HFF-Myc (cell line): ENCODE results near the gene NELFA.

Experiments used
- DNase-seq: peaks from one replicate; pipeline ENCODE4 v3.0.0-alpha.2; 2011; ENCODE audit warnings: low read depth; ENCODE audit errors: extremely low read depth
- H3K4me3 ChIP-seq: replicated peaks from 2 replicates; pipeline ENCODE4 v1.5.1; 2011; ENCODE audit warnings: low read depth, mild to moderate bottlenecking, control low read depth, low read length
- TF ChIP-seq, protein P1 (sequence below): IDR thresholded peaks from 2 replicates; pipeline ENCODE4 v1.5.1; 2012; ENCODE audit warnings: mild to moderate bottlenecking, low read depth, low read length, control low read depth; ENCODE audit errors: missing control alignments

The NELFA gene

DNA sequence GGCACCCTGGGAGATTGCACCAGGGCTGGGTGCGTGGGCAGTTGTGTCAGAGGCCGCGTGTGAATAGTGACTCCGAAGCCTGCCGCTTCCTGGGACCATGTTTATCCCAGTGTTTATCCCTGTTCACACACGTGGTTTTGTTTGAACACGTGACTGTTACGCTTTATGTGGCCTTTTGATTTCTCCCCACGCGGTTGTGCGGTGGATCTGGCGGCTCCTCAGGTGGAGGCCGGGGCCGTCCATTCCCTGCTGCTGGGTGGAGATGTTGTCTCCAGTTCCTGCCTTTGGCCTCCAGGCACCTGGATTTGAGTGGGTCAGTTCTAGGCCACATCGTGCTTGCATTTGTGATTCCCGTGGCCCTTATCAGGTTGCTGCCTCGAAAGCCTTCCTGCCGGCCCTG is 35.1 kb downstream of the NELFA start:
- TF ChIP-seq, protein P1, sequence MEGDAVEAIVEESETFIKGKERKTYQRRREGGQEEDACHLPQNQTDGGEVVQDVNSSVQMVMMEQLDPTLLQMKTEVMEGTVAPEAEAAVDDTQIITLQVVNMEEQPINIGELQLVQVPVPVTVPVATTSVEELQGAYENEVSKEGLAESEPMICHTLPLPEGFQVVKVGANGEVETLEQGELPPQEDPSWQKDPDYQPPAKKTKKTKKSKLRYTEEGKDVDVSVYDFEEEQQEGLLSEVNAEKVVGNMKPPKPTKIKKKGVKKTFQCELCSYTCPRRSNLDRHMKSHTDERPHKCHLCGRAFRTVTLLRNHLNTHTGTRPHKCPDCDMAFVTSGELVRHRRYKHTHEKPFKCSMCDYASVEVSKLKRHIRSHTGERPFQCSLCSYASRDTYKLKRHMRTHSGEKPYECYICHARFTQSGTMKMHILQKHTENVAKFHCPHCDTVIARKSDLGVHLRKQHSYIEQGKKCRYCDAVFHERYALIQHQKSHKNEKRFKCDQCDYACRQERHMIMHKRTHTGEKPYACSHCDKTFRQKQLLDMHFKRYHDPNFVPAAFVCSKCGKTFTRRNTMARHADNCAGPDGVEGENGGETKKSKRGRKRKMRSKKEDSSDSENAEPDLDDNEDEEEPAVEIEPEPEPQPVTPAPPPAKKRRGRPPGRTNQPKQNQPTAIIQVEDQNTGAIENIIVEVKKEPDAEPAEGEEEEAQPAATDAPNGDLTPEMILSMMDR = no peak
- no peak overlapping the region for H3K4me3 ChIP-seq
- DNase-seq = no peak

DNA sequence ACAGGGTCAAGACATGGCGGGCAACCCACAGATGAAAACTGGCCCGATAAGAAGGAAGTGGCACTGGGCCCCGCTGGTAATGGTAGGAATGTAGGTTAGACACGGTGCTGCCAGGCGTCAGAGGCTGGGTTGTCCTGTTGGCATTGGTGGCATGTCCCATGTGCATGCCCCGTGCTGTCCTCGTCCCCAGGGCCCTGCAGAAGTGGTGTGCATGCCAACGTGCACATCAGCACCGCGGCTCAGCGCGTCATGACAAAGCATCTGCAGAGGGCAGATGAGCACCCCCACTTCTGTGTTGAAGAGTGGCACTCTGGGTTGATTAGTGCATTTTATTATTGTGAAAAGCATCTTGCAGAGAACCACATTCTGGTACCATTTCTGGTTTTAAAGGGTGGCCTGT is 35.6 kb downstream of the NELFA start:
- DNase-seq = no peak
- TF ChIP-seq, protein P1 = no peak
- no peak overlapping the region for H3K4me3 ChIP-seq

DNA sequence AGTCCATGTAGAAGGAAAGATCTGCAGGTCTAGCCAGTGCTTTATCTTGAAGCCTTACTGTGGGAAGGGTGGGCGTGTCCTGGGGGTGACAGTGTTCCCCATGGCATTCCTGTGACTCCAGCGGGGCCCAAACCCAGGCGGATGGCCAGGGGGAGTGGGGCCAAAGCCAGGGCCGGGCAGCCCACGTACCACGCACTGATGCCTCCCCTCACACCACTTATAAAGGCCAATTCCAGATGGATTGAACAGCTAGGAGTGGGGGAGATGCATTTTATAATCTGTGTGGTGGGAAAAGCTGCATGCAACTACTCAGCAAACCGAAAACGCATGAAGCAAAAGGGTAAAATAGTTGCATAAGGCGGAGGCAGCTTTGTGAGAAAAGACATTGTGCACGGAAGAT is 36.4 kb downstream of the NELFA start:
- no peak overlapping the region for H3K4me3 ChIP-seq
- TF ChIP-seq, protein P1 = no peak
- DNase-seq = no peak

DNA sequence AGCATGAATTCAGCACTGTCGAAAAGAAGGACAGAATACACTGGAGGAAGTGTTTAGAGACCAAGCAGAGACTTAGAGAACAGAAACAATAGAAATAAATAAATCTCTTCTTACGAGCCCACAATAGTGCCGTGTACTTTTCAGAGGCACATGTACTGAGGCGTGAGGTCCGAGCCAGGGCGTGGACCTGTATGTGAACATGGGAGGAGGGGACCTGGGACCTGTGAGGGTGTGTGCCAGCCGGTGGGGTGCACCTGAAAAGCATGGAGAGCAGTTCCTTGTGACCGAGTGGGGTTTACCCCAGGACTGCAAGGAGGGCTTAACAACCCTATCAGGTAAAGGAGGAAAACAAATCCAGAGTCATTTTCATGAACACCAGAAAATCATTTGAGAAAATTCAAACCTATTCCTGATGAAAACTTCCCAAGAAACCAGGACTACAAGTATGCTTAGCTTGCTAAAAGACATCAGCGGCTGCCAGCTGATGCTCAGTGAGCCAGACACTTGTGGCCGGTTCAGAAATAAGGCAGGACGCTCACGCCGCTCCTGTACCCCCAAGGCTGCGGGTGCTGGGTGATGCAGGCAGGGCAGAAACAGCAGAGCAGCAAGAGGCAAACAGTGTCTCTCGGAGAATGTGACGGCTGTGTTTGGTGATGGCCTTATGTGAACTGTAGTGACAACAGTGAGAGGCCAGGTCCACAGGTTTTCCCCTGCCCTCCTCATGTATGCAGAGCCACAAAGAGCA is 37.1 kb downstream of the NELFA start:
- no peak overlapping the region for H3K4me3 ChIP-seq
- TF ChIP-seq, protein P1 = no peak
- DNase-seq = no peak

DNA sequence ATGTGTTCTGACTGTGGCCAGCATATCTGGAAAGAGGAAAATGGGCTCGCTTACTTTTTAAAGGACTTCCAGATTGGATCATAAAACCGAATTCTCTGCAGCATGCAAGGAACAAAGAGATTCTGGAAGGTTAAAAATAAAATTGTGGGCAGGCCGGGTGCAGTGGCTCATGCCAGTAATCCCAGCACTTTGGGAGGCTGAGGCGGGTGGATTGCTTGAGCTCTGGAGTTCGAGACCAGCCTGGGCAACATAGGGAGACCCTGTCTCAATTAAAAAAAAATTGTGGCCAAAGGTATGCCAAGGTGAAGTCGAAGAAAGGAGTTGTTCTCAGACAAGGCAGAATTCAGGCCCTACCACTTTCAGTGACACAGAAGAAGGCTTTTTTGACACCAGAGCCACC is 37.8 kb downstream of the NELFA start:
- TF ChIP-seq, protein P1 = no peak
- DNase-seq = no peak
- no peak overlapping the region for H3K4me3 ChIP-seq

DNA sequence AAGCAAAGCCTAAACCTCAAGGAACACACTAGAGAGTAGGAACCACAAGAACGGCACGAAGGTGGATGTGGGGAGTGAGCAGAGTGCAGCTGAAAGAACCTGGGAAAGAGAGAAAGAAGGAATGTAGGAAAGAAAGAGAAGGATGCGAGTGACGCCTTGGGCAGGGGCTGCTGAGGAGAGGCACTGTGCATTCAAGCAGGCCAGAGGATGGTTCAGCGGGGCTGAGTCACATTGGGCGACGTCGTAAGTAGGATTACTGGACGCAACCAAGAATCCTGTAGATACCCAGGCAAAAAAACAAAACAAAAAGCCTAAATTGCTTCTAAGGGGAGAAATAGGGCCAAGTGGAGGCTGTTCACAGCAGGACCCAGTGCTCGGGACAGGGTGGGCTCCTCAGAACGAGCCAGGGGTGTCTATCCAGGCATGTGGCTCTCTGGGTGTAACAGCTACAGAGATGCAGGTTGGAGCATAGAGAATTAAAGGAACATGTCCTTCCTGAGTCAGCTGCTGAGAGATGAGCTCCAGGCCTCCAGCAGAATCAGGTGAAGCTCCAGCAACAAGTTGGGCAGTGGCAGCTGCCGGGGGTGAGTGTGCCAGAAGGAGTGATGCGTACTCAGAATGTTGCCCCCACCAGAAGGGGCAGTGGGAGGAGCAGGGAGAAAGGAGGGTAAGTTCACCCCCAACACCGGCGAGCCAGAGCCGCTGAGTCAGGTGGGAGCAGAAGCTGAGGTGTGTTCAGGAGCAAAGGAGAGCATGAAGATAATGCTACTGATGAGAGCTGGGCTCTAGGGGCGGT is 38.6 kb downstream of the NELFA start:
- TF ChIP-seq, protein P1 = no peak
- no peak for DNase-seq

More for the DNA sequence above, 38.6 kb downstream of the NELFA start:
- no peak overlapping the region for H3K4me3 ChIP-seq
